Heart right ventricle (tissue), 16 donors: Measurements from ENCODE around the gene SHB. TPM values are rescaled to one million over a fixed set of nuclear protein-coding genes. Genes with fewer than 3 reads are reported as not detected.

ENCODE experiments used
- ATAC-seq, 8 donors: fragments of 200-7000 bp; cut with Tn5 transposase; one replicate each; pipeline ENCODE4 v1.9.1; 2020; ENCODE audit warnings: mild to moderate bottlenecking in 8 of 8, moderate library complexity in 8 of 8, moderate number of reproducible peaks in 1 of 8
- DNase-seq, 2 donors: peaks; one replicate each; pipeline ENCODE4 v3.0.0-alpha.2; 2020
- H3K27ac ChIP-seq, 10 donors: fragments of 200-600 bp; sonication (generic) in 2 of 10; one replicate each; pipeline versions ENCODE4 v1.5.0 to v1.8.0; 2020 to 2022; ENCODE audit warnings: mild to moderate bottlenecking in 3 of 10
- H3K27me3 ChIP-seq, 7 donors: fragments of 200-600 bp; one replicate each; pipeline ENCODE4 v1.8.0; 2021 to 2022; ENCODE audit warnings: mild to moderate bottlenecking in 2 of 7
- H3K36me3 ChIP-seq, 9 donors: fragments of 200-600 bp; sonication (generic) in 1 of 9; one replicate each; pipeline versions ENCODE4 v1.5.0 to v1.8.0; 2020 to 2022; ENCODE audit warnings: mild to moderate bottlenecking in 2 of 9
- H3K4me1 ChIP-seq, 9 donors: fragments of 200-600 bp; sonication (generic) in 1 of 9; one replicate each; pipeline versions ENCODE4 v1.5.0 to v1.8.0; 2020 to 2022; ENCODE audit warnings: mild to moderate bottlenecking in 4 of 9
- H3K4me3 ChIP-seq, 10 donors: fragments of 200-600 bp; sonication (generic) in 2 of 10; one replicate each; pipeline versions ENCODE4 v1.5.0 to v1.8.0; 2020 to 2022; ENCODE audit warnings: mild to moderate bottlenecking in 7 of 10, moderate library complexity in 2 of 10
- H3K9me3 ChIP-seq, 11 donors: fragments of 200-600 bp in 10 of 11; sonication (generic) in 2 of 11; one replicate each; pipeline versions ENCODE4 v1.5.0 to v1.8.0; 2013 to 2022; ENCODE audit warnings: mild to moderate bottlenecking in 2 of 11, control low read depth in 1 of 11, moderate library complexity in 1 of 11
- WGBS, 2 donors: extraction: QIAGEN DNeasy Blood & Tissue Kit; methylation state at CpG; one replicate each; pipeline ENCODE4 v1.1.7; 2013; ENCODE audit warnings: inconsistent platforms in 1 of 2; 5-methylcytosine and 5-hydroxymethylcytosine counted together
- intact Hi-C, 10 donors: fragments of 100-400 bp; cut with DNase I; formaldehyde crosslinking; loops; one replicate each; pipeline versions ENCODE4 v1.11.1 to v1.14.2; 2022
- polyA plus RNA-seq, 2 donors: library from polyadenylated mRNA; stranded (reverse); fragments of 200-250 nt; gene quantifications; one replicate each; pipeline ENCODE4 v1.2.3, GENCODE V29; 2013
- total RNA-seq, 10 donors: library from RNA; stranded (reverse); fragmentation: NEBNext Ultra II Directional in 3 of 10; extraction: Animal tissue kit (Norgen Biotek cat#: 25700) in 3 of 10; gene quantifications; one replicate each; pipeline versions ENCODE4 v1.2.1 to v1.2.4, GENCODE V29; 2021 to 2023
- TF ChIP-seq, protein P1 (sequence below), 9 donors: fragments of 200-600 bp; sonication (generic) in 2 of 9; IDR thresholded peaks; one replicate each; pipeline versions ENCODE4 v1.5.0 to v1.8.0; 2021 to 2022; ENCODE audit warnings: antibody characterized with exemption in 9 of 9, mild to moderate bottlenecking in 5 of 9, moderate library complexity in 1 of 9
- donor health status: Arrhythmogenic right ventricular cardiomyopathy.
- donor health status: ischemic (EF 13 %, LVEDD 7.1; RV severe dilation, severe dysfunction).
- donor health status: healthy with polysubstance abuse.
- donor health status: DM: no; HTN: yes; CAD: no.
- donor health status: DM: no; HTN: no; CAD: no.
- donor health status: ischemic (EF 25% LVEDD 6.9; RV normal size, moderate dysfunction).
- donor health status: ischemic (EF 25% LVEDD 5.7; RV mildly dilated, moderate dysfunction).
- donor health status: healthy.
- donor health status: DM: yes; HTN: yes; CAD: no.
- donor health status: Ischemic cardiomyopathy.
- donor health status: ischemic (EF 35%, LVEDD 5.7; RV mildly dilated, moderate dysfunction).
- donor health status: nonischemic (EF 11% LVEDD 7.7; RV severe dilation, severe dysfunction).
- donor health status: DM: yes; HTN: yes; CAD: no.
- donor health status: PGD.
- donor health status: ischemic (EF 29% LVEDD 5.4; RV normal size, mild dysfunction).
- donor health status: nonischemic (EF 23%, LVEDD 6.1; RV moderate dilation, normal function).

Gene SHB
- total and polyA plus RNA-seq, 12 donors: 5.7 to 26.6 (median 18.0) TPM

DNA sequence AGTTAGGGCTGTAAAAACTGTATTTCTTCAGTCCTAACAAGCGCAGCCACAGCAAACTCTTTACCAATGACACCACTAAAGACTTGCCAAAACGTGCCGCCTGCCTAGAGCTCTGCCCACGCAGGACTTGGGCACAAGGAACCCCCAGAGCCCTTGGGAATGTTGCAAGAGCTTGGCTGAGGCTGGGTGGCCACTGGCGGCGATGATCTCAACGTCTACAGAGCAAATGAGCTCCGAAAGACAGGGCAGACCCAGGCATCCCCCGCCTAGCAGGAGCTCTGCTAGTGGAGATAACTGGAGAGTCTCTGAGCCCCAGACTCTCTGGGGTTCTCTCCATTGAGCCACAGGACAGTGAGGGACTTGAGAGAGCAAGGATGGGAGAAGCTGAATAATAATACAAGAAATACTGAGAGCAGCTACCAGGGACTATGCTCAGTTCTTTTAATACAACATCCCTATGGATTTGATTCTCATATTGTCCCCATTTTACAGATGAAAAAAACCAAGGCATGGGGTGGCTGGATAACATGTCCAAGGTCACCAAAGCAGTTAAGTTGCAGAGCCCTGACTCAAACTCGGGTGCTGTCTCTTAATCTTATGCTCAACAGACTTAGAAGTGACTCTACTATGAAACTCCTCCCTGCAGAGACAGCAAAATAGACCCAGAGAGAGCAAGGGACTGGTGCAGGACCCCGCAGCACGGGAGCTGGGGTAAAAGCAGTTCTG, 32.5 kb downstream of the SHB start:
- no peaks in the 10 kb centered on the region for H3K27me3 ChIP-seq
- no peaks in the 10 kb centered on the region for H3K36me3 ChIP-seq
- H3K27ac ChIP-seq: peak overlapping the region in 4 of 10 donors; percentile 53 to 79 (median 66)
- DNase-seq (no peak), ATAC-seq (peak in 1 of 8 donors; percentile 7)
- WGBS, 2 donors: 87 to 88% methylated on average over 12 of the region's 12 CpGs
- H3K4me1 ChIP-seq: peaks cover 28 to 89% (median 66%) of the 10 kb centered on the region in 9 donors
- TF ChIP-seq, protein P1, sequence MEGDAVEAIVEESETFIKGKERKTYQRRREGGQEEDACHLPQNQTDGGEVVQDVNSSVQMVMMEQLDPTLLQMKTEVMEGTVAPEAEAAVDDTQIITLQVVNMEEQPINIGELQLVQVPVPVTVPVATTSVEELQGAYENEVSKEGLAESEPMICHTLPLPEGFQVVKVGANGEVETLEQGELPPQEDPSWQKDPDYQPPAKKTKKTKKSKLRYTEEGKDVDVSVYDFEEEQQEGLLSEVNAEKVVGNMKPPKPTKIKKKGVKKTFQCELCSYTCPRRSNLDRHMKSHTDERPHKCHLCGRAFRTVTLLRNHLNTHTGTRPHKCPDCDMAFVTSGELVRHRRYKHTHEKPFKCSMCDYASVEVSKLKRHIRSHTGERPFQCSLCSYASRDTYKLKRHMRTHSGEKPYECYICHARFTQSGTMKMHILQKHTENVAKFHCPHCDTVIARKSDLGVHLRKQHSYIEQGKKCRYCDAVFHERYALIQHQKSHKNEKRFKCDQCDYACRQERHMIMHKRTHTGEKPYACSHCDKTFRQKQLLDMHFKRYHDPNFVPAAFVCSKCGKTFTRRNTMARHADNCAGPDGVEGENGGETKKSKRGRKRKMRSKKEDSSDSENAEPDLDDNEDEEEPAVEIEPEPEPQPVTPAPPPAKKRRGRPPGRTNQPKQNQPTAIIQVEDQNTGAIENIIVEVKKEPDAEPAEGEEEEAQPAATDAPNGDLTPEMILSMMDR (IDR thresholded peaks at IDR 0.05): no peak
- H3K9me3 ChIP-seq: no peaks in the 10 kb centered on the region
- intact Hi-C loops: no loop called here
- H3K4me3 ChIP-seq: no peak overlapping the region

DNA sequence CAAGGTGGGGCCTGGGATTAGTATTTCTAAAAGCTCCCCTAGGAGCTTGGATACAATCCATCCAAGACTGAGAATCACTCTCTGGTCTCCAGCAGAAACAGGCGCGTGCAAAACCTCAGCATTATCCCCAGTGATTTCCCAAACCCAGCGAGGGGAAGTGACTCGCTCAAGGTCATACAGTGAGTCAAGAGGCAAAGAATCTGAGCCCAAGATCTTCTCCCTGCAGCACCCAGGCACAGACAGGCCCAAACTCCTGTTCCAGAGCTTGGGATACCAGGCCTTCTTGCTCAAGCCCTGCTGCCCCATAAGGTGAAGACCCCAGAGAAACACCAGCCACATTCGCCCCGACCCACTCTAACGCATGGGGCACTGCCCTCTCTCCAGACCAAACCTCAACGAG, 33.2 kb downstream of the SHB start:
- 83 to 84% methylated on average over 8 of the region's 8 CpGs for WGBS, 2 donors
- ATAC-seq: peak in 1 of 8 donors; percentile 20

DNA sequence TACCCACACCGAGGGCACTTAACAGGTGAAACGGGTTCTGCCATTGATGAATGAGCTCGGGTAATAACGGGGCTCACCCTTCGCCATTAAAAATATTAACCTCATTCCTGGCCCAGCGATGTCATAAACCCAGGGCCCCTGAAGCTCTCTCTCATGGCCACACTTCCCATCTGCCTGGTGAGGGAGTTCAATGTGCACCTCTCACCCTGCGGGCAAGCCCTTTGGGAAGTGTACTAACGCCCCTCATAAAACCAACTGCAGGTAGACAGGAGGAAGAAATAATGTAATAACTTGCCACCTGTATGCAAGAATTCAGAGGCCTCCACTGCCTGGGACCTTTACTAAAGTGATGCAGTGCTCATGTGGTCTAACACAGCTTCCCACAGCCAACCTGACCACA, 35.1 kb downstream of the SHB start:
- DNase-seq (no peak), ATAC-seq (no peak)
- H3K4me3 ChIP-seq: no peak overlapping the region
- no peaks in the 10 kb centered on the region for H3K36me3 ChIP-seq
- intact Hi-C loops: loop anchor here in 1 of 10 donors (5.0 kb wide), 1 partner anchor 117 kb away; no protein-coding TSS in a partner anchor
- 96 to 98% methylated on average over 8 of the region's 8 CpGs for WGBS, 2 donors
- H3K4me1 ChIP-seq: peaks cover 15 to 68% (median 48%) of the 10 kb centered on the region in 9 donors
- TF ChIP-seq, protein P1 (IDR thresholded peaks at IDR 0.05): no peak
- H3K27me3 ChIP-seq: no peaks in the 10 kb centered on the region
- no peaks in the 10 kb centered on the region for H3K9me3 ChIP-seq
- H3K27ac ChIP-seq: no peak overlapping the region

More for the DNA sequence above, 33.2 kb downstream of the SHB start:
- Histone ChIP-seq H3K27me3 (no peaks in the 10 kb centered on the region), H3K4me3 (no peak overlapping the region), H3K27ac (peak overlapping the region in 1 of 10 donors; percentile 53), H3K36me3 (no peaks in the 10 kb centered on the region), H3K9me3 (no peaks in the 10 kb centered on the region), H3K4me1 (peaks cover 28 to 83% (median 62%) of the 10 kb centered on the region in 9 donors)
- no peak for DNase-seq
- intact Hi-C loops: no loop called here
- TF ChIP-seq, protein P1 (IDR thresholded peaks at IDR 0.05): no peak

DNA sequence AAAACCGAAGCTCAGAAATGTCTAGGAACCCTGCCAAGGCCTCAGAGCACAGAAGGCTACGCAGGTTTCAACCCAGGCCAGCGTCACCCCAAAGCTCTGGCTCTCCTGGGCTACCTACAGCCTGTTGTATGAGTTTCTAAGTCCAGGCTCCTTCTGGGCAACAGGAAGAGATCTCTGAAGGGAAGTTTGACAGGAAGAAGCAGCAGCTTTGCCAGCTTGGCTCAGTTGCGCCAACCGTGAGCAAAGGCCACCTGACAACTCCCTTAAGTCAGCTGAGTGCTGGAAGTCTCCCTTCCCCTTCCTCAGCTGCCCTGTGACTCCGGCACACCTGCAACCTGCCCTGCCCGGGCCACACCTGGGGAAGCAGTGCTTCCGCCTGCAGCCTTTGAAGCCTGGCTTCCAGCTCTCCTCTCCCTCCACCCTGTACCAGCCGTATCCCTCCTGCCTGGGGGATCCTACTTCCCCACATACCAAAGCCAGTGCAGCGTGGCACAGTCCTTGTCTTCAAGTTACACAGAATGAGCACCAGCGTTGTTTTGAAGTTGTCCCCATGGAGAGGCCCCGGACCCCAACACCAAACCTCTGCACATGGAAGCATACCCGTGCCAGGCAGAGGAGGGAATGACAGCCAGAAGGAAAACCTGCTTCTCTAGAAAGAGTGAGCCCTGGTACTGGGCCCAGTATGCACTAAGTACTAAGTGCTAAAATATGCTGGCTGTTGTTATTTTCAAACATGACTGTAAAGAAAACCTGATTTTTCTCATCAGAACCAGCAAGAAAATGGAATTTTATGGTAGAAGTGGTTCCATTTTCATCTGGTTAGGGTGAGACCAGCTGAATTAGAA, 36.5 kb downstream of the SHB start:
- no peaks in the 10 kb centered on the region for H3K9me3 ChIP-seq
- peaks cover under 1 to 65% (median 39%) of the 10 kb centered on the region in 9 donors for H3K4me1 ChIP-seq
- intact Hi-C loops: loop anchor here in 1 of 10 donors (5.0 kb wide), 1 partner anchor 115 kb away; no protein-coding TSS in a partner anchor
- no peaks in the 10 kb centered on the region for H3K27me3 ChIP-seq
- H3K36me3 ChIP-seq: no peaks in the 10 kb centered on the region
- TF ChIP-seq, protein P1 (IDR thresholded peaks at IDR 0.05): peak in 1 of 9 donors; percentile 12
- H3K4me3 ChIP-seq: no peak overlapping the region
- ATAC-seq (peak in 7 of 8 donors; percentile 7 to 52 (median 36)), DNase-seq (no peak)
- peak overlapping the region in 7 of 10 donors; percentile 2 to 34 (median 22) for H3K27ac ChIP-seq
- 58 to 64% methylated on average over 13 of the region's 13 CpGs for WGBS, 2 donors
